HCT116 (cell line): ENCODE results near the gene CDH11. TPM values are rescaled to one million over a fixed set of nuclear protein-coding genes. Genes with fewer than 3 reads are reported as not detected.

Experiments
- ATAC-seq: fragments of 200-7000 bp; cut with Tn5 transposase; 2 replicates; pipeline ENCODE4 v1.9.1; 2020; ENCODE audit warnings: mild to moderate bottlenecking, moderate library complexity
- BruUV-seq: library from RNA; stranded (reverse); fragments of 400-500 nt; replicated peaks from 2 replicates; lab custom pipeline; 2021; lab: Mats Ljungman, UMichigan
- CTCF ChIA-PET: fragments of 300-600 bp; sonication (Branson Sonifier 250); formaldehyde crosslinking; loops from one replicate; lab custom pipeline; 2021; ENCODE audit warnings: antibody characterized with exemption; lab: Charles Lee
- POLR2A ChIA-PET: fragments of 300-600, 350-600 bp; sonication (Branson Sonifier 250); formaldehyde crosslinking; loops from one replicate; lab custom pipeline; 2021; ENCODE audit warnings: antibody characterized with exemption; lab: Charles Lee
- RAD21 ChIA-PET, 2 experiments: fragments of 300-600 bp; sonication (Branson Sonifier 250); formaldehyde crosslinking; loops; one replicate each; lab custom pipeline; 2023; ENCODE audit warnings: low total read pairs in 2 of 2; ENCODE audit not compliant: uncharacterized antibody in 2 of 2, unreplicated experiment in 2 of 2, low non-redundant PET in 1 of 2; lab: Charles Lee
- DNase-seq: peaks from one replicate; pipeline ENCODE4 v3.0.0-alpha.2; 2010; ENCODE audit warnings: low read depth, low spot score
- H2AFZ ChIP-seq: fragments of 200-600 bp; shearing (Covaris generic), sonication (generic); 2 replicates; pipeline ENCODE4 v1.6.1; 2017; ENCODE audit warnings: low read depth, mixed run types, mixed read lengths, antibody characterized with exemption, low read length; ENCODE audit not compliant: poor library complexity, severe bottlenecking
- H3K27ac ChIP-seq: 2 replicates; pipeline ENCODE4 v1.5.1; 2012; ENCODE audit warnings: low read depth, low read length
- H3K27me3 ChIP-seq: fragments of 200-600 bp; sonication (generic); 2 replicates; pipeline ENCODE4 v1.6.1; 2016; ENCODE audit warnings: mixed run types, low read length, mixed read lengths; ENCODE audit not compliant: insufficient read depth
- H3K36me3 ChIP-seq, 2 experiments: fragments of 200-500 bp in 1 of 2; fragments of 200-600 bp in 1 of 2; sonication (Bioruptor generic) in 1 of 2; sonication (generic) in 1 of 2; 2 replicates each; pipeline versions ENCODE4 v1.5.1 to v1.6.1; 2014 to 2016; ENCODE audit warnings: low read length in 2 of 2, inconsistent platforms in 1 of 2, mixed read lengths in 1 of 2, mixed run types in 1 of 2; ENCODE audit not compliant: insufficient read depth in 2 of 2, control insufficient read depth in 1 of 2
- H3K4me1 ChIP-seq, 2 experiments: fragments of 200-600 bp in 1 of 2; sonication (generic) in 1 of 2; 2 replicates each; pipeline versions ENCODE4 v1.5.1 to v1.6.1; 2012 to 2017; ENCODE audit warnings: low read length in 2 of 2, inconsistent platforms in 1 of 2, mild to moderate bottlenecking in 1 of 2, mixed read lengths in 1 of 2, mixed run types in 1 of 2, moderate library complexity in 1 of 2; ENCODE audit not compliant: insufficient read depth in 2 of 2, control insufficient read depth in 1 of 2
- H3K4me2 ChIP-seq: fragments of 200-600 bp; sonication (generic); 2 replicates; pipeline ENCODE4 v1.6.1; 2017; ENCODE audit warnings: mixed run types, low read length, mixed read lengths
- H3K4me3 ChIP-seq, 2 experiments: fragments of 200-600 bp in 1 of 2; sonication (generic) in 1 of 2; replicated peaks in 1 of 2; 2 replicates each; pipeline ENCODE4 v1.5.1; 2011 to 2016; ENCODE audit warnings: low read length in 2 of 2, control low read depth in 1 of 2, low read depth in 1 of 2, mild to moderate bottlenecking in 1 of 2, mixed read lengths in 1 of 2, mixed run types in 1 of 2
- H3K79me2 ChIP-seq: fragments of 200-600 bp; sonication (generic); 2 replicates; pipeline ENCODE4 v1.6.1; 2017; ENCODE audit warnings: mild to moderate bottlenecking, mixed run types, low read length, moderate library complexity, mixed read lengths; ENCODE audit not compliant: insufficient read depth
- H3K9ac ChIP-seq: fragments of 200-600 bp; sonication (generic); 2 replicates; pipeline ENCODE4 v1.6.1; 2016; ENCODE audit warnings: low read length, mixed read lengths
- H3K9me2 ChIP-seq: fragments of 200-600 bp; sonication (generic), shearing (Covaris generic); 2 replicates; pipeline ENCODE4 v1.6.1; 2017; ENCODE audit warnings: mixed run types, mild to moderate bottlenecking, moderate library complexity; ENCODE audit not compliant: insufficient read depth
- H3K9me3 ChIP-seq, 2 experiments: fragments of 200-500 bp in 1 of 2; fragments of 200-600 bp in 1 of 2; sonication (Bioruptor generic) in 1 of 2; sonication (generic) in 1 of 2; 2 replicates each; pipeline ENCODE4 v1.6.1; 2014 to 2017; ENCODE audit warnings: low read length in 2 of 2, mixed read lengths in 2 of 2, inconsistent platforms in 1 of 2, low read depth in 1 of 2, mild to moderate bottlenecking in 1 of 2, mixed run types in 1 of 2, moderate library complexity in 1 of 2; ENCODE audit not compliant: control insufficient read depth in 1 of 2, insufficient read depth in 1 of 2
- H4K20me1 ChIP-seq: fragments of 200-600 bp; sonication (generic), shearing (Covaris generic); 2 replicates; pipeline ENCODE4 v1.6.1; 2017; ENCODE audit warnings: mixed run types, mild to moderate bottlenecking, moderate library complexity; ENCODE audit not compliant: insufficient read depth
- MAX ChIP-seq: IDR thresholded peaks from 2 replicates; pipeline ENCODE4 v1.6.1; 2012
- POLR2AphosphoS5 ChIP-seq: IDR thresholded peaks from 2 replicates; pipeline ENCODE4 v1.6.1; 2011; ENCODE audit warnings: mild to moderate bottlenecking, low read depth, low read length, moderate library complexity
- RAD21 ChIP-seq: IDR thresholded peaks from 2 replicates; pipeline ENCODE4 v1.6.1; 2012; ENCODE audit warnings: low read depth, mild to moderate bottlenecking
- YY1 ChIP-seq: IDR thresholded peaks from 2 replicates; pipeline ENCODE4 v1.6.1; 2011; ENCODE audit warnings: low read length, low read depth, moderate library complexity, mild to moderate bottlenecking; ENCODE audit not compliant: insufficient replicate concordance; ENCODE audit errors: extremely low read depth
- ZBTB33 ChIP-seq: IDR thresholded peaks from 2 replicates; pipeline ENCODE4 v1.6.1; 2011; ENCODE audit warnings: mild to moderate bottlenecking, low read length, moderate library complexity; ENCODE audit not compliant: insufficient replicate concordance; ENCODE audit errors: extremely low read depth
- intact Hi-C: fragments of 100-400 bp; cut with micrococcal nuclease; formaldehyde crosslinking; loops from 2 replicates; pipeline ENCODE4 v1.10.0; 2022
- total RNA-seq: library from RNA; stranded (reverse); gene quantifications from one replicate; pipeline ENCODE4 v1.2.1, GENCODE V29; 2021; ENCODE audit not compliant: unreplicated experiment
- TF ChIP-seq, protein P1 (sequence below), 3 experiments: fragments of 200-600 bp in 1 of 3; sonication (generic) in 1 of 3; IDR thresholded peaks in 2 of 3; conservative IDR thresholded peaks in 1 of 3; 2 replicates each; pipeline ENCODE4 v1.5.1; 2012 to 2017; ENCODE audit warnings: low read depth in 2 of 3, low read length in 2 of 3, antibody characterized with exemption in 1 of 3, borderline replicate concordance in 1 of 3, control low read depth in 1 of 3, mild to moderate bottlenecking in 1 of 3, mixed read lengths in 1 of 3, mixed run types in 1 of 3, moderate library complexity in 1 of 3; ENCODE audit not compliant: insufficient read depth in 1 of 3

The CDH11 gene
- total RNA-seq, 1 experiment from 2014 or later: 0.52 TPM

DNA sequence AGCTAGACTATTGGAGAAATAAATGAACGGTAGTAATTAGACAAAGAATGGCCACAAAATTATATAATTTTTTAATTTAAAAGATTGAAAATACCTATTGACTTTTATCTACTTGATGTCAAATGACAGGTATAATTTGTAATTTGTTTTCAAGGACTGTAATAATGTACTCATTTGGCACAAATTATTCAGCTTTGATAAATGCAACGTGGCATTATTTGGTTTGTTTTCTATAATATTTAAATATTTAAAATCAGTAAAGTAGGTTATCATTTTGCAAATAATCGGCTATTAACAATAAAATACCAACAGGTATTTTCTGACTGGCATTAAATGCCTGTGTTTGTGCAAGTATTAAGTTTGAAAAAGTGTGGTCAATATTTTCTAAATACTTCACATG lies 60.6 kb downstream of the CDH11 start:
- DNase-seq (no peak), ATAC-seq (no peak)
- H3K9ac ChIP-seq: no peak overlapping the region
- BruUV-seq: no TSS peak
- no peak overlapping the region for H3K4me2 ChIP-seq
- TF ChIP-seq, protein P1, sequence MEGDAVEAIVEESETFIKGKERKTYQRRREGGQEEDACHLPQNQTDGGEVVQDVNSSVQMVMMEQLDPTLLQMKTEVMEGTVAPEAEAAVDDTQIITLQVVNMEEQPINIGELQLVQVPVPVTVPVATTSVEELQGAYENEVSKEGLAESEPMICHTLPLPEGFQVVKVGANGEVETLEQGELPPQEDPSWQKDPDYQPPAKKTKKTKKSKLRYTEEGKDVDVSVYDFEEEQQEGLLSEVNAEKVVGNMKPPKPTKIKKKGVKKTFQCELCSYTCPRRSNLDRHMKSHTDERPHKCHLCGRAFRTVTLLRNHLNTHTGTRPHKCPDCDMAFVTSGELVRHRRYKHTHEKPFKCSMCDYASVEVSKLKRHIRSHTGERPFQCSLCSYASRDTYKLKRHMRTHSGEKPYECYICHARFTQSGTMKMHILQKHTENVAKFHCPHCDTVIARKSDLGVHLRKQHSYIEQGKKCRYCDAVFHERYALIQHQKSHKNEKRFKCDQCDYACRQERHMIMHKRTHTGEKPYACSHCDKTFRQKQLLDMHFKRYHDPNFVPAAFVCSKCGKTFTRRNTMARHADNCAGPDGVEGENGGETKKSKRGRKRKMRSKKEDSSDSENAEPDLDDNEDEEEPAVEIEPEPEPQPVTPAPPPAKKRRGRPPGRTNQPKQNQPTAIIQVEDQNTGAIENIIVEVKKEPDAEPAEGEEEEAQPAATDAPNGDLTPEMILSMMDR (IDR thresholded peaks at IDR 0.05 in 2 of 3, conservative IDR thresholded peaks at IDR 0.05 in 1 of 3; ENCODE audit: borderline replicate concordance in 1 of 3, insufficient read depth in 1 of 3, low read depth in 2 of 3, low read length in 2 of 3): no peak
- no peak for TF ChIP-seq RAD21
- no peak for TF ChIP-seq POLR2AphosphoS5
- no peak for TF ChIP-seq MAX
- TF ChIP-seq YY1: no peak
- no peak for TF ChIP-seq ZBTB33
- ChIA-PET RAD21 (no interaction called here), CTCF (no interaction called here), POLR2A (no interaction called here)
- no peaks in the 10 kb centered on the region for H3K27me3 ChIP-seq
- H3K4me1 ChIP-seq: no peaks in the 10 kb centered on the region
- no peak overlapping the region for H3K27ac ChIP-seq
- no peak overlapping the region for H3K4me3 ChIP-seq
- peaks cover 0 to 33% of the 10 kb centered on the region in 2 experiments; a peak in 2 of 4 replicates for H3K9me3 ChIP-seq
- no peak overlapping the region for H2AFZ ChIP-seq
- no peaks in the 10 kb centered on the region for H3K36me3 ChIP-seq
- no peaks in the 10 kb centered on the region for H3K79me2 ChIP-seq
- intact Hi-C loops: no loop called here
- no peaks in the 10 kb centered on the region for H4K20me1 ChIP-seq
- no peaks in the 10 kb centered on the region for H3K9me2 ChIP-seq
